Activated CD4-positive, alpha-beta T cell treated with anti-CD3 and anti-CD28 coated beads for 4 hours (primary cell): Measurements from ENCODE around the gene SAC3D1.

Experiments
- DNase-seq, 2 donors: peaks; one replicate each; pipeline ENCODE4 v3.0.0-alpha.2; 2020

SAC3D1 gene

DNA sequence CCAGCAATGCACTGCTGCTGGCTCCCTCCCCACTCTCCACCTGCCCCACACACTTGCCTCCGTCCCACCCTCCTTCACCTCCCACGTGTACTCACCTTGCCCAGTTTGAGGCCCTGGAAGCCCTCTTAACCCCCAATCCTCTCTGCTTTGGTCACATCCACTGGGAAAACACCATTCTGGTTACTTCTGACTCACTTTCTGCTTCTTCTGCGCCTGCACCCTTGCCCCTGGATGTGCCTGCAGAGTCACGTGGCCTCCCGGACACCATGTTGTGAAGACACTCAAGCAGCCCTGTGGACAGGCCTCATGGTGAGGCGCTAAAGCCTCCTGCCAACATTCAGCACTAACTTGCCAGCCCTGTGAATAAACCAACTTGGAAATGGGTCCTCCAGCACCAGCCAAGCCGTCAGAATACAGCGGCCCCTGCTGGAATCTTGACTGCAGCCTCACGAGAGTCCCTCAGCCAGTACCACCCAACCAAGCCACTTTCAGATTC lies 20.0 kb downstream of the SAC3D1 start:
- no peak for DNase-seq

- no peak for DNase-seq
Observed at GRCh38 chr11:65063532-65063931, 22.5 kb downstream of the SAC3D1 start.

DNA sequence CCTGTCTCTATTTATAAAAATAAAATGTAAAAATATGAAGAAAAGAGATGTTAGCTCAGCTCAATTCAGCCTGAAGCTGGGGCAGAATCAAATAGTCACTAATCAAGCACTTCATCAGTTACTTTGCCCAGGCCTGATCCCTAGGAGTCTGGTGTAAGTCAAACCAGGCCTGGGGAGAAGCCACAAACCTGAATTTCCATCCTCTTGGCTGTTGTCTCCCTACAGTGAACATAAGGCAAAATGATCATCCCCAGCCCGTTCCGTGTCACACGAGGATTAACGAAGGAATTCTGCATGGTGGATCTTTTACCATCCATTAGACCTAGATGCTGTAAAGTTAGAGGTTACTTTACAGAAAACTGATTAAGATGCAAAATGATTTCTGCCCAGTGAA lies 23.8 kb downstream of the SAC3D1 start:
- DNase-seq: no peak

- no peak for DNase-seq
Observed at GRCh38 chr11:65065851-65066250, 24.8 kb downstream of the SAC3D1 start.

- no peak for DNase-seq
Observed at GRCh38 chr11:65066315-65066714, 25.3 kb downstream of the SAC3D1 start.

- DNase-seq: no peak
Observed at GRCh38 chr11:65066805-65067291, 25.8 kb downstream of the SAC3D1 start.

- no peak for DNase-seq
Observed at GRCh38 chr11:65067446-65067845, 26.4 kb downstream of the SAC3D1 start.

DNA sequence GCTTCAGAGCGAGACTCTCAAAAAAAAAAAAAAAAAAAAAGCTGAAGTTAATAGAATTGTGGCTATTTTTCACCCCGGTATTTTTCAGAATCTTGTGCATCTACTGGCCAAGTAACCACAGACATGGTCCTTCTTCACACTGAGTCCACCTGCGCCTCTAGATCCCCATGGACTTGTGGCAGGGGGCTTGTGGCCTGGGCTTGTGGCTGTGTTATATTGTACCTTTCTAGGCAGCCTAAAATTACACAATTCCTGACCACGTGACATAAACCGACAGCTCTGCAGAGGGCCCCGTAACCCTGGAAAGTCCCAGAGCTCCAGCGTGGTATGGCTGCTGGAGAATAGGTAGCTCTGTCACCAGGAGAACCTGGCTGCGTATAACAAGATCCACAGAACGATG lies 28.2 kb downstream of the SAC3D1 start:
- no peak for DNase-seq

GRCh38 chr11:65071907-65072630 lies 31.1 kb downstream of the SAC3D1 start:
- DNase-seq: no peak

DNA sequence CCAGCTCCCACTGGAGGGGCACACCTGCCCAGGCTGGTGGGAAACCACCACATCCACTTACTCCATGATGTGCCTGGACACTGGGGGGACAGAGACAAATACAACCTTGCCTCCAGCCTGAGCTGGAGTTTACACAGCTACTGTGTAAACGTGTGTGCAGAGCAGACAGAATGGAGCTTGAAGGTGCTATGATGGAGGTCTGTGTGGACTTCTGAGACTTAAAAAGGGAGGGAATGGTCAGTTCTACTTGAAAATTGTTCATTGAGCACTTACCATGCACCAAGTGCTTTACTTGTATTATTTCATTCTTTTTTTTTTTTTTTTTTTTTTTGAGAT lies 31.6 kb downstream of the SAC3D1 start:
- DNase-seq: no peak

DNA sequence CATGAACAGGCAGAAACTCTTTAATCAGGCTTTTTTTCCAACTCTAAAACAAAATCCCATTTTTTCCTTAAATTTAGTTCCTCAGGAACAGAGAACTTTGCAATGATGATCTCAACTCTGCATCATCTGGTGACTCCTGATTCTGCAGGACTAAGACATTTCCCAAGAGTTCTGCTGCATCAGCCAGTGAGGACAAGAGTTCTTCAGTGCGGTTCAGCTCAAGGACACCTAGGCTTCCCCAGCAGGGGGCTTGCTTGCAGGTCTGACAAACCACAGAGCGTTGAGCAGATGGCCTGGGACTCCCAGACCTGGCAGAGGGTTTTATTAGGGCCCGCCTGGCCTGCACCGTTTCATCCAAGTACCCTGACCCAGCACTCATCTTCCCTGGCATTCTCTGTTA lies 36.4 kb downstream of the SAC3D1 start:
- no peak for DNase-seq

GRCh38 chr11:65078151-65078550 lies 37.1 kb downstream of the SAC3D1 start:
- DNase-seq: peak; percentile 63 to 77

- no peak for DNase-seq
Observed at GRCh38 chr11:65078786-65079342, 37.9 kb downstream of the SAC3D1 start.

DNA sequence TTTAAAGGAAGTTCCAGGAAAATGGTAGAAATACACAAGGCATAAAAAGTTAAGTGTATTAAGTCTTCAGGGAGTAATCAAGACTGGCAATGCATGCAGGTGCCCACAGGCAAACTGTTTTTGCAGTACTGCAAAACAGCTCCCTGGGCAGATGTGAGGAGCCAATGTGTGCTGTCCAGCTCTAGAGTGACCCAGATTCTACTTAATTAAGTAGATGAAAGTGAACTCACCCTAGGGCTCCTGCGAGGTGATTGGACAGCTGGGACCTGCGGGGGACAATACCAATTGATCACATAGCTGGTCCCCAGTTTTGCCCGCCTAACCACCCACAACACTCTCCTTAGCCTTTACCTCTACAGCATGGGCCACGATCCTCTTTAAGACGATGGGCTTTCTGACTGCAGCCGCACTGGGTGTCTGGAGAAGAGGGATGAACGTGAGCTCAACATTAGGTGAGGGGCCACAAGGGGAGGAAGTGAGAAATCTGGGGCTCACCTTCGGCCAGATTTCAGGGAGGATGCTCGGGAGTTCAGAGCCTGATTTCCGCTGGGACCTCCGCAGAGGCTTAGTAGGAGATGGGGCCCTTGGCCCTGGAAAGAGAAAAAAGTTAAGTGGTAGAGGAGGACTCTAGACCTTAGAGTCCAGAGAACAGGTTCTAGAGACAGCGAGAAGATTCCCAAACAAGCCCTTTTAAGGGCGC lies 42.3 kb downstream of the SAC3D1 start:
- DNase-seq: no peak

- peak; percentile 93 to 94 for DNase-seq
Observed at GRCh38 chr11:65083834-65084597, 43.0 kb downstream of the SAC3D1 start, which contains the start of the genes CDCA5 and ZFPL1. Gene CDCA5 (minus strand): TSS chr11:65084040. CDS start chr11:65083978, 62 bp downstream. Gene ZFPL1 (plus strand): TSS chr11:65084222. CDS start chr11:65084699, 477 bp downstream.

DNA sequence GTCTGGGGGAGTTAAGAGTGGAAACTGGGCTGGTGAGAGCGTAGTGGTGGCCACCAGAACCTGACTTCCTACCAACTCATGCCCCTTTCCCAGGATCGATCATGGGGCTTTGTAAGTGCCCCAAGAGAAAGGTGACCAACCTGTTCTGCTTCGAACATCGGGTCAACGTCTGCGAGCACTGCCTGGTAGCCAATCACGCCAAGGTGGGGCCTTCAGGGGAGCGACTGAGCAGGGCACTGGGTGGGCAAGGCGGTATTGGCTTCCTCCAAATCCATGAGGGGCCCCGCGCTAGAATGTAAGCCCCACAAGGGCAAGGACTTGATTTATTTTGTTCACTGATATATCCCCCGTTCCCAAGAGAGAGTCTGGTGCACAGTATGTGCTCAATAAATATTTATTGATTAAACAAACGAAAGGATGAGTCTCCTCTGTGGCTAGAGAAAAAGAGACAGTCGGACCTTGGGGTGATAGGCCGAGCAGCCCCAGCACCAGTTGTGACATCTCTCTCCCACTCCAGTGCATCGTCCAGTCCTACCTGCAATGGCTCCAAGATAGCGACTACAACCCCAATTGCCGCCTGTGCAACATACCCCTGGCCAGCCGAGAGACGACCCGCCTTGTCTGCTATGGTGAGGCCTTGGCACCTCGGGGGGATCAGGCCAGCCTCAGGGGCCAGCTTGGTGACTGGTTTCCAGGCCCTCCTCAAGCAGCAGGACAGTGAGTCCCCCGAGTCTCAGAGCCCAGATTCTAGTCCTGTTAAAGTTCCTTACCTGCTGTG lies 43.8 kb downstream of the SAC3D1 start:
- DNase-seq: no peak

DNA sequence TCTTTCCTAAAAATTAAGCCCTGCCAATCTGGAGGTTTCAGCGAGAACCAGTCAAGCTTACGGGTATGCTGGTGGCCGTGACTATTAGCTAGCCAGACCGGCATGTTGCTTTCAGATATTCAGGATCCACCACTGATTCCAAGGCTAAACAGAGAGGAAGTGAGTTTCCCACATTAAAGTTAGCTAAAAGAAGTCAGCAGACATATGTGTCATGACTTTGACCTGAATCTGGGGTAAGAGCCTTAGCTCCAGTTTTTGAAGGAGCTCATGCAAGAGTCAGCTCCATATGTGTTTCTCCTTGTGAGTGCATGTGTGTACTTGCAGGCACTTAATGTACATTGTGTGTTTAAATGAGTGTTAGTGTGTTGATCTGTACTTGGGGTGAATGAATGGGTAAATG lies 44.4 kb downstream of the SAC3D1 start:
- no peak for DNase-seq

- no peak for DNase-seq
Observed at GRCh38 chr11:65086809-65087208, 45.8 kb downstream of the SAC3D1 start.

- DNase-seq: no peak
Observed at GRCh38 chr11:65087216-65087615, 46.2 kb downstream of the SAC3D1 start.

GRCh38 chr11:65087827-65088226 lies 46.8 kb downstream of the SAC3D1 start:
- DNase-seq: no peak

DNA sequence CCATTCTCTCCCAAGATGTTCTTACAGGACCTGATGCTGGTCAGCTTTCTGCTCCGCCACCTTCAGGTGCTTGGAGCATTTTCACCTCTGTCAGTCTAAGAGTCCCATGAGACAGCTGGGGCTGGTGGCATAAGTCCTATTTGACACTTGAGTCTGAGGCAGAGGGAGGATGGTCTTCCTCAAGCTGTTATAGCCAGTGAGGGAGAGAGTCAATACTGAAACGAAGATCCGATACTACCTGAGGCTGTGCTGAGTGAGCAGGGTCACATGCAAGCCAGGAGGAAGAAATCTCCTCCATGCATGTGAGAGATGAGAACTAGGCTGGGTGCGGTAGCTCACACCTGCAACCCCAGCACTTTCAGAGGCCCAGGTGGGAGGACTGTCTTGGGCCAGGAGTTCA lies 48.6 kb downstream of the SAC3D1 start:
- DNase-seq: no peak

DNA sequence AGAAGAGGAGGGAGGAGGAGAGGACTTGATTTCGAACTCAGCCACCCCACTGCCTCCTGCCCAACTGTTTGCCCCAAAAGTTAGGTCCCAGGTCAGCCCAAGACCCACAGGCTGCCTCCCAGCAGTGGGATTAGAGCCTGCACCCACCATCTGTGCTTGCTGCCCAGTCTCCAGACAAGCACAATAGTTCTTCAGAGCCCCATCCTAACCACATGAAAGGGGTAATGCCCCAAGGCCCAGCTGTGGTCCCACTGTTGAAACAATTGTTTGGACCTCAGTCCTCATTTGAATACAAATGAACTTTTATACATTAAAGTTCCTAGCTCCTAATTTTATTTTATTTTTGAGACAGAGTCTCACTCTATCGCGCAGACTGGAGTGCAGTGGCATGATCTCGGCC lies 49.6 kb downstream of the SAC3D1 start:
- DNase-seq: no peak
